HG03066 (cell line): Measurements from ENCODE around the gene TMC6.
A peak's percentile ranks its signal among the peaks of the same experiment; 100 is the strongest.
"Not testable (repeated sequence)": the region's sequence is repeated elsewhere in the genome, so short reads cannot be mapped to it uniquely, and the experiment has no call there.

ENCODE experiments used
- ATAC-seq: cut with Tn5 transposase; IDR thresholded peaks from one replicate; pipeline ENCODE4 v1.9.1; 2021; ENCODE audit warnings: low read depth; ENCODE audit not compliant: unreplicated experiment

Gene TMC6

DNA sequence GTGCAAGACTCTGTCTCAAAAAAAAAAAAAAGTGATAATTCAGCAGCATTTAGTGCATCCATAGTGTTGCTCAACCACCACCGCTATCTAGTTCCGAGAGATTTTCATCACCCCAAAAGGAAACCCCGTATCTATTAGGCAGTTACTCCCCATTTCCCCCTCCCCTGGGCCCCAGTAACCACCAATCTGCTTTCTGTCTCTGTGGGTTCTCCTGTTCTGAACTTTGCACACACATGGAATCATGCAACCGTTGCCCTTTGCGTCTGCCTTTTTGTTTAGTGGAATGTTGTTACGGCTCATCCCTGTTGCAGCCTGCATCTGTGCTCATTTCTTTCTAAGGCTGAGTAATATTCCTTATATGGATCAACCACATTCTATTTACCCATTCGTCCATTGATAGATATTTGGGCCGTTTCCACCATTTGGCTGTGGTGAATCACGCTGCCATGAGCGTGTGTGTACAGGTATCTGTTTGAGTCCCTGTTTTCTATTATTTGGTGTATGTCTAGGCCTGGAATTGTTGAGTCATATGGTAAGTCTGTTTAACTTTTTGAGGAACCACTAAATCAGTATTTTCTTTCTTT, 31.1 kb upstream of the TMC6 start:
- no peak for ATAC-seq

DNA sequence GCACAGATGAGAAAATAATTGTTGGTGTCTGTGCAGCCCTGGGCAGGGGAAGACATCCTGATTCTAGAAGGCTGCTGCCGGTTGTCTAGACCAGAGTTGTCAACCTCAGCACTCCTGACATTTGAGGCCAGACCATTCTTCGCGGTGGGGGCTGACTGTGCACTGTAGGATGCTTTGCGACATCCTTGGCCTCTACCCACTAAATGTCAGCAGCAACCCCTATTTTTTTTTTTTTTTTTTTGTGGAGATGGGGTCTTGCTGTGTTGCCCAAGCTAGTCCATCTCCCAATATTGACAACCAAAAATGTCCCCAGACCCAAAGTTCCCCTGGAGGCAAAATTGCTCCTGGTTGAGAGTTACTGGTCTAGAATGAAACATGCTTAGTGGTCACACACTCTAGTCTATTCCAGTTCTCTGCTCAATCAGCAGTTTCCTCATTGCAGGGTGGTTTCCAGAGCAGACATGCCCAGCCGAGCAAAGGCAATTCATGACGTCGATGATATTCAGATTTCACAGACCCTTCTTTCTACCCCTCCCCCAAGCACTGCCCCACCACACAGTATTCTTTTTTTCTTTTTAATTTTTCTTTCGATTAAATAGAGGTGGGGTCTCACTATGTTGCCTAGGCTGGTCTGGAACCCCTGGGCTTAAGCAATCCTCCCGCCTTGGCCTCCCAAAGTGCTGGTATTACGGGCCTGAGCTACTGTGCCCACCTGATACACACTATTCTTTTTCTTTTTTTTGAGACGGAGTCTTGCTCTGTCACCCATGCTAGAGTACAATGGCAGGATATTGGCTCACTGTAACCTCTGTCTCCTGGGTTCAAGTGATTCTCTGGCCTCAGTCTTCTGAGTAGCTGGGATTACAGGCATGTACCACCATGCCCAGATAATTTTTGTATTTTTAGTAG, 26.6 kb upstream of the TMC6 start:
- ATAC-seq, result peak; percentile 45

DNA sequence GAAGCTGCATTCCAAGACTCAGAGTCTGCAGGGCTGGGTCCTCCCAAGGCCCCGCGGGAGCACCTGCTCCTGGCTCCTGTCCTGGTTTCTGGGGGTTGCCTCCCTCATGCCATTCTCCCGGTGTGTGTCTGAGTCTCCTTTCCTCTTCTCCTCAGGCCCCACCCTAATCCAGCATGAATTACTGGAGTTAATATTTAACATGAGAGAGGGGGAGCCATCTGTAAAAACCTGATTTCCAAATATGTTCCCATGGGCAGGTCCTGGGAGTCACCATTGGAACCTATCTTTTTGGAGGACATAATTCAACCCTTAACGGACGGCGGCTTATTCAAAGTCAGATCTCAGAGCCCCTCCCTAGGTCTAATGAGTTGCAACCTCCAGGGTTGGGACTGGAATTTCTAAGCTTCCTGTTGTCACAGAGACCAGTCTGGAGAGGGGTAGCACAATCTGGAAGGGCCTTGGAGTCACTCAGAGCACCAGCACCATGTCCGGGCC, 23.0 kb upstream of the TMC6 start:
- no peak for ATAC-seq

DNA sequence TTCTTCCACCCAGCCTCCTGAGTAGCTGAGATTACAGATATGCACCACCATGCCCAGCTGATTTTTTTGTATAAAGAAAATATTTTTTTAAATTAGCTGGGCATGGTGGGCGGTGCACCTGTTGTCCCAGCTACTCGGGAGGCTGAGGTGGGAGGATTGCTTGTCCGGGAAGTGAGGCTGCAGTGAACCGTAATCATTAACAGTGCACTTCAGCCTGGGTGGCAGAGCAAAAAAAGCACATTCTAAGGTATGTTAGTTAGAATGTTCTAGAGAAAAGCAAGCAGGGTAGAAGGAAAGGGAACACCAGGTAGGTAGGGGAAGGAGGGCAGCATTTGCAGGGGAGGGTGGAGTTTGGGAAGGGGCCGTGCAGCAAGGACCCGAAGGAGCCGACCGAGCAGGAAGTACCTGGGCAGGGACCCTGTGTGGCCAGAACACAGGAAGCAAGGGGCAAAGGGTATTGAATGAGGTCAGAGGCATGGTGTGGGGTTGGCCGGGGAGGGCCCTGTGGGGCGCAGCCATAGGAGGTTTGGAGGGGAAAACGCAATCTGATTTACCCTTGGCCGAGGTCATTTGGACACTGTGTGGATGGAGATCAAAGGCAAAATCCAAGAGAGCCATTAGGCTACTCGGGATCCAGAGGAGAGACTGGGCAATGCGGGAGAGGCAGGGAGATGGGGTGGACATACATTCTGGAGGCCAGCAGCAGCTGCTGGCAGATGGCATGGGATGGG, 19.9 kb upstream of the TMC6 start:
- ATAC-seq, result no peak

DNA sequence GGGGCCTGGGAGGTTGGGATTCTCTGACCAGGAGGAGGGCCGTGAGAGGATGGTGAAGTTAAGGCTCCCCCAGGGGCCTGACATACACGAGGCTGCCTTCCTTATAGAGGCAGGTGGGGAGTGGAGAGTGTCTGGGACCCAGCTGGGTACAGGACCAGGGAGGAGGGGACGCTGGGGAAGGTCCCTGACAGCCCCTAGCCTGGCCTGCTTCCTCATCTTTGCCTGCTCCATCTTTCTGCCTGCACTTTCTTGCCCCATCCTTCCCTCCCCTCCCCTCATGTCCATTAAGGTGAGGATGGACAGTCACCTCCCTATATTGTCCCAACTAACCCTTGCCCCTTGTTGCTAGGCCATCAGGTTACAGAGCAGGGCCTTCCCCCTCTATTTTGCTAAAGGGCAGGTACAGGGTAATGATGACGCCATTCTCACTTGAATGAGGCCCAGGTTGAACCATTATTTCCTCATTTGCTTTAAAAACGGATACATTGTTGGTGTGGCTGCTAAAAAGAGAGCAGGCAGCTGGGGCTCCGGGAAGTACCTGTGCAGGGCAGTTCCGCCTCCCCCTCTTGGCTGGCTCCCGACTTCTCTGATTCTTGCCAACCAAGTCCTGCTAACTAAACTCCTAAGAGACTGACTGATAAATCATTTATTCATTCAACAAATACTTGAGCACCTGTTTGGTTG, 18.9 kb upstream of the TMC6 start:
- no peak for ATAC-seq

DNA sequence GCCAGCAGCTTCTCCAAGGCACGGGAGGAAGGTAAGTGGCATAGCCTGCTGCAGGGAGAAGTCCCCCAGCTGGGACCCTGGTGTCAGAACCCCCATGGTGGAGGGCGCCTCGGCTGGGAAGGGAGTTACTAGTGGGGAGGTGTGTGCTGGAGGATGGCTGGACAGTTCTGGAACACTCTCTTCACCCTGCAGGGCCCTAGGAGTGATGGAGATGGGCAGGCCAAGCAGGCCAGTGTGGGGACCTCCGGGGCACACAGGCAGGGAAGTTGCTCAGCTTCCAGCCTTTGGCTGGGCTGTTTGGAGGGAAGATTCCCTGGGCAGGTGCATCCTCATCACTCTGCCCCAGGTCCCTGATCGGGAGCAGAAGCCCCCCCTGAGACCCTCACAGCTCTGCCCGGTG, 18.3 kb upstream of the TMC6 start:
- no peak for ATAC-seq

DNA sequence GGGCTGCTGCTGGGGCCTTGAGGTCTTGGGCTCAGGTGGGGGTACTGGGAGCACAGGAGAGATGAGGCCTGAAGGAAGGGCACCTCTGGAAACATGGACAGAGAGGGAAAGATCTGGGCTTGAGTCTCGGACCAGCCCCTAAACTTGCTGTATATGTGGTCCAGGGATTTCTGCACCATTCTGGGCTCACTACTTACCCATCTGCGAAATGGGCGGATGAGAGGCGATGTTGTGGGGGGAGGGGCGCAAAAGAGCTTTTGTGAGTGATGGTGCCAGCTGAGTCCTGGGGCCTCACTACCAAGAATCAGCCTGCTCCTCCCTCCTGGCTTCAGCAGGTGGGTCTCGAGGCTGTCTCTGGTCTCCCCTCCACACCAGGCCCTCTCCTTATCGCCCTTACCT, 17.9 kb upstream of the TMC6 start:
- no peak for ATAC-seq

DNA sequence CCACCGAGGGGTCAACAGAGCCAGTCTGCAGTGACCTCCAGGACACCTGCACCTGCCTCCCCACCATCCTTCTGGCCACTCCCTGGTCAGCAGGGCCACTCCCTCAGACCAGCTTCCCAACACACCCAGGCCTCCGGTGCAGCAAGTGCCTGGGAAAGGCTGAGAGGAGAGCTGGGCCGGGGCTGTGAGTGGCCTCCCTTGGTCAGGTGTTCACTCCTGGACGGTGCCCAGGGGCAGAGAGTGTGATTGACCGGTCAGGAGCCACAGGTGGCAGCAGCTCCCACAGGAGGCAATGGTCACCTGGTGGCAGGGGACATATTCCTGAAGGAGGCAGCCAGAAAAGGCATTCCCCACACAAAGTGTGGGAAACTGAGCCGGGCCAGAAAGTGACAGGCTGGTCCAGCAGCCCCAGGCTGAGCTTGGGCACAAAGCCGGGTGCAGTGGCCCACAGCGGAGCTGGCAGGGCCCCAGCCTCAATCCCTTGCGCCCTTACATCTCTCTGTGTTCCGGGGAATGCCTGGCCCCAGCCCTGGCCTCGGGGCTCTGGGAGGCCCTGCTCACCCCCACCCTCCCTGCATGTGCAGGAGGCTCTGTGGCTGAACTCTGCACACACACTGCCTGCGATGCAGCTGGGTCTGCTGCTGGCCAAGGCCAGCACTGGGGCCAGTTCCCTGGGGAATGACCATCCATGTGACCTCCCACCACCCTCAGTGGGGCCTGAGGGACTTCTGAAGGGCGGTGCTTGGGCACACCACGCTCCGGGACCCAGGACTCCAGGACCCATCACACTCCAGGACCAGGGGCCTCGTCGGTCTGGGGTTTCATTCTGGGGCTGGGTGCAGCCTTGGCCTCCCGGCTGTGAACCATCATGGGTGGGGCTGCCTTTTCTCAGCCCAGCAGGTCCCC, 16.4 kb upstream of the TMC6 start:
- ATAC-seq, result no peak

DNA sequence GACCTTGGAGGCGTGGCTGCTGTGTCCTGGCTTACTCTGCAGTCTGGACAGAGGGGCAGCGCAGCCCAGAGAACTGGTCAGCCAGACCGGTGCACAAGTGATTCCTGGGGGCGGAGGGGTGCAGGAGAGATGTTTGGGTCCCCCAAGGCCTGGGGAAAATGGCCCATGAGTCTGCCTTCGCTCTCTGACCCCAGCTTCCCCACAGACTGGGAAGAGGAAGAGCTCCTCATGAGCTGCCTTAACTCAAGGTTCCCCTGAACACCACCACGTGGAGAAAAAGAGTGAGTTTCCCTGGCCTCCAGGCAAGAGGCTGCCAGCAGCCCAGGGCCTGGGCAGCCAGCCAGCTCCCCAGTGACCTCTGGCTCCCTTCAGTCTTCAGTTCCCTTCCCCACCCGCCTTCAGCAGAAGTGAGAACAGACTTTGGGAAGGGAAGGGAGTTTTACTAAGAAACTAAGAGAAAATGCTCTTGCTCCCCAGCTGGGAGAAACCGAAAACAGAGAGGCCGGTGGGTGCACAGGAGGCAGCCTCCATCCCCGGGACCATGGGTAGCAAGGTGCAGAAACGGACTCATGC, 15.7 kb upstream of the TMC6 start:
- no peak for ATAC-seq

DNA sequence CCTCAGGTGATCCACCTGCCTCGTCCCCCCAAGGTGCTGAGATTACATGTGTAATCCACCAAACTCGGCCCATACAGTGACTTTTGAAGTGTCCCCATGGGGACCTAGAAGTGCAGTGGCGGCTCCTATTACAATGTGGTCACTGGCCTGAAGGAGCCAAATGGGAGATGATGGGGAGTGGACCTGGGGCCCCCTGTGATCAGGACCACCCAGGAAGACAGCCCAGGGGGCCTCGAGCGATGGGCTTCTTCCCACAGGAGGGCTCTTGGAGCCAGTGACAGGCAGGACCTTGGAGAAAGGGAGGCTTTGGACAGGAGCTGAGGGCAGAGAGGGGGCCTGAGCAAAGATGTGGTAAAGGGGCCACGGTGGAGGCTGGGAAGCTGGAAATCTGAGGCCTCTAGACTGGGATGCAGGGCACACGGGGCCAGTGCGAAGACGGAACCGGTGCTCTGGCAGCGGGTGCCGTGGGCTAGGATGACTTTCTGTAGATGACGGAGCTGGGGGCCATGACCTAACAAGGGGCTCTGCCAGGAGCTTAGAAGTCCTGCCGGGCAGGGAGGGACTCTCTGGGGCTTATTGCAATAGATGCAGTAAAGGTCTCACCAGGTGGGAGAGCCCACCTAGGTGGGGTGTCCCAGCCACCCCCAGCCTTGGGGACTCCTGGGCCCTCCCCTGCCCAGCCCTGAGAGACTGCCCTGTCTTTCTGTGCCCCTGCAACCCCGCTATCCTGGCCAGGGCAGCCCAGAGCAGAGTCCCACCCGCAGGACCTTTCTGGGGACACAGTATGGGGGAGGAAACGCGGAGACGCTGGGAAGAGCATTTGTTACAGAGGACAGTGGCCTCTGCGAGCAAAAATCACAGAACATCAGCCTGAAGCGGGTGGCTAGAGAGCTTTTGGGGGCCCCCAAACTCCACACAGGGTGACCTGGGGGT, 14.9 kb upstream of the TMC6 start:
- ATAC-seq, result no peak

DNA sequence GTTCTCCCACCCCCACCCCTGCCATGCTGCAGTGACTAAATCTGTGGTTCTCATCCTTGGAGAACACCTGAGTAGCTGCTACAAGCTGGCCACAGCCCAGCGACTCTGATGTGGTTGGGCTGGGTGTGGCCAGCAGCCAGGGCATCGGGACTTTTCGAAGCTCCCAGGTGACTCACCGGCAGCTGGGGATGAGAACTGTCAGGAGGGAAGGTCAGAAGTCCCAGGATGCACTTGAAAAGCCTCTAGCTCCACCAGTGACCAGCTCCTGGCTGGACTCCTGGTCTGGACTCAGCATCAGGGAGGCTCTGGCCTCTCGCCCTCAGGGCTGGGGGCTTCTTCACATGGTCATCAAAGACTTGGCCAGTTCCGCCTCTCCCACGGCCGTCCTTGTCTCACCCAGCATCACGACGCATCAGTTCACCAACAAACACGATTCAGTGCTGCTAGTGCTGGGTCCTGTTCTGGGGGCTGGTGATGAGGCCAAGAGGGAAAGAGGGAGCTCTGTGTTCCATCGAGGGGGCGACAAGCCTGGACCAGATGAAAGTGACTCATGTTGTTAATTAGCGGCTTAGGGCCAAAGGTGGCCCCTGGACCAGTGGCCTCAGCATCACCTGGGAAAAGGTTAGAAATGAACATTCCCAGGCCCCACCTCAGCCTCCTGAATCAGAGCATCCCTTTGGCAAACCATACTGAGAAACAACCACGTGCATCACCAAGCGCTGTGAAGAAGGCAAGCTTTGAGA, 13.7 kb upstream of the TMC6 start:
- ATAC-seq, result no peak

DNA sequence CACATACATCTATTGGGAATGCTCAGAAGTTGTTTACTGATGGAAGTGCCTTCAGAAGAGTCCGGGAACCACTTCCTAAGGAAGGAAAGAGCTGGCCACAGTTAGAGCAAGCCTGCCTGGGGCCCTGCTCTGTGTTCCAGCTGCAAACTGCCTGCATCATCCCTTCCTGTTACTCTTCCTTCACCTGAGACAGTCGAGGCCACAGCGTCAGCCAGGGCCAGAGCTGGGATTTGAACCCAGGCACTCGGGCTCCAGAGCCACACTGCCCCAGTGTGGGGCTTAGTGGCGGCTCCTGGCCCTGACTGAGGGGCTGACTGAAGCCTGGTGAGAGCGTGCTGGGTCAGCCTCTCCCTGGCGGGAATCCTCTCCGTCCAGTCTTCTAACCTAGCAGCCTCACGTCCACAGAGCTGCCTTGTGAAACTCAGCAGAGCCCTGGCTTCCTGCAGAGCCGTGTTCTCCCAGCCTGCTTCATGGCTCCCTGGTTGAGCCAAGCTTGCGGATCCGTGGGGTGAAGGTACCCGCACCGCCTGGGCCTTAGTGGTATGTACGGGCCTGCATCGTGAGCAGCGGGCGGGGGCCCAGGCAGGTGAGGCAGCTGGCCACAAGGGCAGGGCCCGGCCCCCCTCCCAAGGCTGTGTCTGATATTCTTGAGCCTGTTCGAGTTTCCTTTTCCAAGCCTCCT, 13.0 kb upstream of the TMC6 start:
- ATAC-seq, result no peak

DNA sequence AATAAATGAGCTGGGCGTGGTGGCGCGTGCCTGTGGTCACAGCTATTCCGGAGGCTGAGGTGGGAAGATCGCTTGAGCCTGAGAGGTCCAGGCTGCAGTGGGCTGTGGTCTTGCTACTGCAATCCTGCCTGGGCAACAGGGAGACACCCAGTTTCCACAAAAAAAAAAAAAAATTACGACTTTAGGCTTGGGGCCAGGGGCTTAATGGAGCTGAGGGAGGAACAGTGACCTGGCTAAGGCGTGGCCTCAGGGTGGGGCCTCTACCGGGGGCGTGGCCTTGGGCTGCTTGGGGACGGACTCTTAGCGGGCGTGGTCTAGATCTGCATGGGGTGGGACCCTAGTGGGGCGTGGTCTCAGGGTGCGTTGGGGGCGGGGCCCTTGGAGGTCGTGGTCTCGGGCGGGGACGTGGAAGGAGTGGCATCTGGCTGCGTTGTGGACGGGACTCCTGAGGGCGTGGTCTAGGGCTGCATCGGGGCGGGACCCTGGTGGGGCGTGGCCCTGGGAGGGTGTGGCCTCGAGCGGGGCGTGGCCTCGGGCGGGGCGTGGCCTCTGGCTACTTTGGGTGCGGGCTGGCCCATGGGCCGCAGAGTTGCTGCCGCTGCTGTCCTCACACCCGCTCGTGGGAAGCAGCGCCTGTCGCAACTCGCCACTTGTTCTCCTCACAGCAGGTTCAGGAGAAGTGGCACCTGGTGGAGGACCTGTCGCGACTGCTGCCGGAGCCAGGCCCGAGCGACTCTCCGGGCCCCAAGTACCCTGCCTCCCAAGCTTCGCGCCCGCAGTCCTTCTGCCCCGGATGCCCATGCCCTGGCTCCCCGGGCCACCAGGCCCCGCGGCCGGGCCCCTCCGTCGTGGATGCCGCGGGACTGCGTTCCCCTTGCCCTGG, 11.9 kb upstream of the TMC6 start:
- peak; percentile 62 for ATAC-seq

DNA sequence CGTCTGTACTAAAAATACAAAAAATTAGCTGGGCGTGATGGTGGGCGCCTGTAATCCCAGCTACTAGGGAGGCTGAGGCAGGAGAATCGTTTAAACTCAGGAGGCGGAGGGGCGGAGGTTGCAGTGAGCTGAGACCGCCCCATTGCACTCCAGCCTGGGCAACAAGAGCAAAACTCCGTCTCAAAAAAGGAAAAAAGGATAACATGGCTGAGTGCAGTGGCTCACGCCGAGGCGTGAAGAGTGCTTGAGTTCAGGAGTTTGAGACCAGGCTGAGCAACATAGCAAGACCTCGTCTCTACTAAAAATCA, 11.3 kb upstream of the TMC6 start:
- ATAC-seq, result not testable (repeated sequence)

DNA sequence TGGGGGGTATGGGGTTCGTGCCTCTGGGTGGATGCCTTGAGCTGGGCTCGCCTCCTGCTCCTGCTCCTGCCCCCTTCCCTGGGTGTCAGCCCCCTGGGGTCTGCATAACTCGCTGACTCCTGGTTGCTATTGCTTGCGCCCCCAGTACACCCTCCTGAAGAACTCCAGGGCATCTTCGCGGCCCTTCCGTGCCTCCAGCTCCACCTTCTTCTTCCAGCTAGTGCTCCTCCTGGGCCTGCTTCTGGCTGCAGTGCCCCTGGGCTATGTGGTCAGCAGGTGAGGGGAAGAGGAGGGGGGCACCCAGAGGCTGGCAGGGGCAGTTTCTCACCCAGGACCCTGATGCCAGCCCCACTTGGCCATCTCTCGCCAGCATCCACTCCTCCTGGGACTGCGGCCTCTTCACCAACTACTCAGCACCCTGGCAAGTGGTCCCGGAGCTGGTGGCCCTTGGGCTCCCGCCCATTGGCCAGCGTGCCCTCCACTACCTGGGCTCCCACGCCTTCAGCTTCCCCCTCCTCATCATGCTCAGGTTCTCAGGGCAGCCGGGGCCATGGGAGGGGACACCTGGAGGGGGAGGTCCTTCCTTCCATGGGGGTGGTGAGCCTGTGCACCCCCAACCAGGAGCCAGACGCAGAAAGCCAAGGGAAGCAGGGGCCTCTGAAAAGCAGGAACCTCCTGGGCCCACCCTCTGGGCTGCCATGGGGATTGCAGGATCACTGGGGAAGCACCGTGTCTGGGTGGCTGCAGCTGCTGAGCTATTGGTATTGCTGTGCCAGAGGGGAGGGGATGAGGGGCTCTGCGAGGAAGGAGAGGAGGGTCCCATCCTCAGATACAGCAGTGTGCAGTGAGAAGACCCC, 9.9 kb upstream of the TMC6 start:
- ATAC-seq, result no peak
